Frontal cortex (tissue), 4 donors: ENCODE results near the gene FBRSL1. TPM values are rescaled to one million over a fixed set of nuclear protein-coding genes. Genes with fewer than 3 reads are reported as not detected.
"Not testable (repeated sequence)": the region's sequence is repeated elsewhere in the genome, so short reads cannot be mapped to it uniquely, and the experiment has no call there.

ENCODE experiments used
- DNase-seq, 2 donors: peaks; one replicate each; pipeline ENCODE4 v3.0.0; 2012; ENCODE audit warnings: low spot score in 2 of 2
- FAIRE-seq: peaks from 2 replicates; lab custom pipeline; 2012; peaks lifted over from hg19 to GRCh38; lab: Jason Lieb, UNC
- total RNA-seq: library from RNA; depleted of rRNA; stranded (reverse); fragments of >200 nt; gene quantifications from one replicate; pipeline ENCODE4 v1.2.3, GENCODE V29; 2014
- donor health status: control.
- donor health status: control.
- donor health status: control.

The FBRSL1 gene
- total RNA-seq, 1 donor from 2014 or later = 4.1 TPM

DNA sequence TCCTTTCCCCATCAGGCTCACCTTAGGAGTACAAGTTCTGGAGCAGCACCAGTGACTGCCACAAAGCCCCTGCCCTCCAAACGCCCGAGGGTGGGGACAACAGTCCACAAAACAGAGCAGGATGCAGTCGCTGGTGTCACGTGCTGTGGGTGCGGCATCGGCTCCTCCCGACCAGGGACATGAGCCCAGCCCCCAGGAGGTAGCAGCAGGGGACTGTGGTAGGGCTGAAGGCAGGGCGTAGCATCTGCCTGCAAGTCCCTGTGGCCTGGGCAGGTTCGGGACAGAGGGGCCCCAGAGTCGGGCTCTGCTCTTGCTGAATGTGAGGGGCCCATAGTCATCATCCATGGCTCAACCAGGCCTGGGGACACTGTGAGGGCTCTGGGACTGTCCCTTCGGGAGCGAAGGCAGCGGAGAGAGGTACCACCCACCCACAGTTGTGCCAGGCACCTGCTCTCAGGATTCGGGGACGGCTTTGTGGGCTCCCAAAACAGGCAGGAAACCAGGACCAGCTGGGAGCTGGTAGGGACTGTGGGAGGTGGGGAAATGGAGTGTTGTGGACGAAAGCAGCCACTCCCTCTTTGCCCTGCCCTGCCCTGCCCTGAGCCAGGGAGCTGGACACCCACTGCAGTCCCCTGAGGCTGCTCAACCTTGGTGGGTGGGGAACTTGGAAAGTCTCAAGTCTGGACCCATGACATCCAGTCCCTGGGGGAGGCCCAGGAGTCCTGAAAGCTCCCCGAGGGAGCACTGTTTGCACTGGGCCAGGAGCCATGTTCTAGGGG is 30.7 kb downstream of the FBRSL1 start:
- DNase-seq (no peak), FAIRE-seq (no peak)

DNA sequence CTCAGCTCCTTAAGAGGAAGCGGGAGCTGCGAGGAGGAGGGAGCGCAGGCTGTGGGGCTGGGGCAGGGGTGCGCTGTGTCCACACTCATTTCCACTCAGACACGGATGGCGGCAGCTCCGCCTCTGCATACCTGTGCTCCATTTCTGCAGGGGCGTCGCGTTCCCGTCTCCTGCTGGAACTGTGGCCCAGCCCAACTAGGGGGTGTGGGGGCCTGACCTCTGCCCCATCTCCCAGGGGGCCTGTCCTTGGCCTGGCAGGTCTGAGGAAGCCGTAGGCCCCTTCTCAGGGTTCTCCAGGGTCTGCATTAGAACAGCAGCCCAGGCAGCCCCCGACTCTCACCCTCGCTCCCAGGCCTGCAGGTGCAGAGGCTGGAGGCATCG is 31.2 kb downstream of the FBRSL1 start:
- no peak for FAIRE-seq
- DNase-seq = no peak

DNA sequence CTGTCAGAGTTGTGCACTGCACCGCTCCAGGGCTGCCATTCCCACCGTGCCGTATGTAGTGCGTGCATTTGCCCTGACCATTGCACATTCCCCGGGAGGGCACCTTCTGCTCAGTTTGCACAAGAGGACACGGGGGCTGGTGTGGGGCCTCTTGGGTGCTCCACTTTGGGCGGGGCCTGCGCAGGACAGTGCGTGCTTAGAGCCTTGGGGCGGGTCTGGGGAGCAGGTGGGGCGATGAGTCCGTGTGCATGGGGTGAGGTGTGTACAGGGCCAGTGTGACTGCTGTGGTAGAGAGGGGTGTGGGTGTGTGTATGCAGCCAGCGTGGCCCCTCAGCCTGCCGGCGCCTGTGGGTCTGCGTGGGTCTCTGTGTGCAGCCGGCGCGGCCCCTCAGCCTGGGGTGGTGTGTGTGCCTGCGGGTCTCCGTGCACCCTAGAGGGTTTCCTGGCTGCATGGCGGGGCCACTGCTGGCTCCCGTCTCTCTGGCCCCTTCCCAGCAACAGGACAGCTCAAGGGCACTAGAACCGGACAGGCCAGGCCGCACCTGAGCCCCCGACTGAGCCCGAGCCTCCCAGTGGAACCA is 31.9 kb downstream of the FBRSL1 start:
- no peak for FAIRE-seq
- DNase-seq = no peak

DNA sequence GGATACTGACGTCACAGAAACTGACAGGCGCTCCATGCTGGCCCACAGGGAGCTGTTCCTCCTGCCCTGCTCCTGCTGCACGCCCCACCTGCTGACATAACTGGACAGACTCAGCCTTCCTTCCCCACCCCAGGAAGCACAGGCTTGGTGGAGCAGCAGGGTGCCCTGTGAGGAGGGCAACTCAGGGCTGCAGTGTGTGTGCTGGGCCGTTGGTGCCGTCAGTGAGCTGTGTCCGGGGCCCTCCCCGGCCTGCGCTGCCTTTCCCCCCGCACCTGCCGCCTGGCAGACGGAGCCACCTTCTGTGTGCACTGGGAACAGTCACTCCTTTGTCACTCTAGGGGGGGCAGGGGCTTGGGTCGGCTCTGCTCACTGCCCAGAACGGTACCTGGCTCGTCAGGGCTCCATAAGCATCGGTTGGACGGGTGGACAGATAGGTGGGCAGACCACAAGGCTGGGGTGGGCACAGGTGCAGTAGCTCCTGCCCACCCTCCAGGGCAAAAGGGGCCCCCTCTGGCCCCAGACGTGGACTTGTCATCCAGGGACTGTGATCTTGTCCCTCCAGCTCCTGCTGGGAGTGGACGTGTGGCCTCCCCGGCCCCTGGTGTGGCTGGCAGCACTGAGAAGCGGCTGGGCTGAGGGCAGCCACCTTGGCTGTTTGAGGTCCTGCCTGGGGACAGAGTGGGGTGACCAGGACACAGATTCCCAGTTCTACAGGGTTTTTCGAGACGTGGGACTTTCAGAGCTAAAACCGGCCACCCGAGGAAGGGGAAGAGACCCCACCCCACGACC is 32.8 kb downstream of the FBRSL1 start:
- DNase-seq (no peak), FAIRE-seq (no peak)

DNA sequence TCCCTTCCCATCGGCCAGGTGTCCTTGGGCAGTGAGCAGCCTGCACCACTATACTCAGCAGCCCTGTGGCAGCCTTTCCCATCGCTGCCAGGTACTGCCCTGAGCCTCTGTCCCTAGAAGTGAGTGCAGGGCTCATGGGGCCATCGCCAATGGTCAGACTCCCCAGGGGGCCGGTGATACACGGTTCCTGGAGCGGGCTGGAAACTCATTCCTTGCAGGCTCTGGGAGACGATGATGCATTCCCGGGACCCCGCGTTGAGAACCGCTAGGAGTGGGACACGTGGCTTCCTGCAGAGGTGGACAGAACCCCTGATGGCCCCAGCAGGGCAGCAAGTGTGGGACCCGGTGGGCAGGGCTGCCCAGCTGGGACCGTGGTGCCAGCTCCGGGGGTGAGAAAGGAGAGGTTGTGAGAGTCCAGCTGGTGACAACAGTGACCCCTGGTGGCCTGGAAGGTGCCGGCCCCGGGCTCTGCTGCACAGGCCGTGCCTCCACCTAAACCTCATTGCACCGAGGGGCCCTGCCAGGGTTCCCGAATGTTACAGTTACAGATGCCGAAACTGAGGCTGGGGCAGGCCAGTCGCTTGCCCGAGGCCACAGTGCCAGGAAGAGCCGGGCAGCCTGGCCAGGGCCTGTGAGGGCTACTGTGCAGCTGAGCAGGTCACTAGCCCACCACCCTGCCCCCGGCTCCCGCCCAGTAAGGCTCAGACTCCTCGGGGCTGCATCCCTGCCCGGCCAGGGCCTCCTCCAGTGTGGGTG is 33.8 kb downstream of the FBRSL1 start:
- DNase-seq = peak; percentile 89 to 91
- no peak for FAIRE-seq

DNA sequence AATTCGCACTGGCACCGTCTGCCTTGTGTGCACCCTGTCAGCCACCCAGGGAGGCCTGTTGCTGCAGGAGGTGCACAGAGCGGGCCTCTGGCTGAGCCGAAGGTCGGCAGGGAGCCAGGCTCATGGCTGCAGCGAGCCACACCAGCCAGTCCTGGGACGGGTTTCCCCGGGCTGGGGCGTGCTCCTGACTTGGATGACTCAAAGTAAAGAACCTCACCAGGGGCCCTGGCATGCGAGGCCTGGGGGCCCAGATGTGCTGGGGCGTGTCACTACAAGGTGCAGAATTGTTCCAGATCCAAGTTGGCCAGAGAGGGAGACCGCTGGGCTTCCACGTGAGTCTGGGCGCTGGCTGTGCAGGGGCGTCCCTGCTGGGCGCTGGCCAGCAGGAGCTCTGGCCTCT is 34.5 kb downstream of the FBRSL1 start:
- DNase-seq = no peak
- FAIRE-seq = no peak

DNA sequence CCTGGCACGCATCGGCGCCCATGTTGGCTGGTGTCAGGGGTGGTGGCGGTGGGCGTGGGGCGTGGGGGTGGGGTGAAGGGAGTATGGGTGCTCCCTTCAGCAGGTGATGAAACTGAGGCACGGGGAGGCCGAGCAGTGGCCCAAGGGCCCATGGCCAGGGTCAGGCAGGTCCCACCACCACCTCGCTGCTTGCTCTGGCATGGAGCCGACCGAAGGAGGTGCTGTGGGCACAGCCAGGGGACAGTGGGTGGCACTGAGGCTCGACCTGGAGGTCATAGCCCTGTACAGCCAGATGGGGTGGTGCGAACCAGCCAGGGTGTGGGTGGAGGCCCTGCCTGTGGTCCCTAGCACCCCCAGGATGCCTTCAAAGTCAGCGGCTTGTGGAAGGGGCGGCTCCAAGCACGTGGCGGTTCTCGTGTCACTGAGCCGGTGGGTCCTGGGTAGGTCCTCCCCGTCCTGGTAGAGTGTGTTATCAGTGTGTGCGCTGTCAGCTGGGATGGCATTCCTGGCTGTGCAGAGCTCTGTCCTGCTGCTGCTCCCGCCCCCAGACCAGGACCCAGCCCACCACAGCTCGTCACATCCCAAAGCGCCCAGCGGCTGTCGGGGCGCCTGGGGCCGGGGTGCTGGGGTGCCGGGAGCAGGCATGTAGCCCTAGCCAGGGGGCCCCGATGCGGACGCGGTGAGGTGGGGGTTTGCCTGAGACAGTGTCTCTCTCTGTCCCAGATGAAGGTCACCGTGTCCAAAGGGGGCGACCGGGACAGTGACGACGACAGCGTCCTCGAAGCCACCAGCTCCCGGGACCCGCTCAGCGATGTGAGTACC is 35.3 kb downstream of the FBRSL1 start:
- no peak for DNase-seq

DNA sequence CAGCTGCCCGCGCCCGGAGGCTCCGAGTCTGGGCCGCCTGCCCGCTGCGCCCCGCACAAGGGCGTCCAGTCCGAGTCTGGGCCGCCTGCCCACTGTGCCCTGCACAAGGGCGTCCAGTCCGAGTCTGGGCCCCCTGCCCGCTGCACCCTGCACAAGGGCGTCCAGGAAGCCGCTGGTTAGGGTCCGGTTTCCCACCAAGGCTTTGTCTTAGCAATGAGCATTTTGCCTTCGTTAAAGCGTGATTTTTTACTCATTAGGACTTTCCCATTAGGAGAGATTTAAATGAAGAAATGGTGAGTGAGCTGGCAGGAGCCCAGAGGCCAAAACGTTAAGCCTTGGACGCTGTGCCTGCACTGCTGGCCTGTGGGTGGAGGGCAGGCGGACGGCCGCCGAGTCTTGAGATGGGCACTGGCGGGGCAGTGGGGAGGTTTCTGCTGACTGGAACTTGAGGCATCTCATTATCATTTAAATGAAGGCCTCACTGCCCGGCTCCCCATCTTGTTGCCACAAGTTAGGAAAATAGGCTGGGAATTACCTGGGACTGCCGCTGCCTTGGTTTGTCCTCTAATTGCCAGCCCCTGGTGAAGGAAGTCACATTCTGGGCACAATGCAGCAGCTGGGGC is 36.0 kb downstream of the FBRSL1 start:
- DNase-seq (peak; percentile 78 to 87), FAIRE-seq (no peak)

More for the DNA sequence above, 35.3 kb downstream of the FBRSL1 start:
- no peak for FAIRE-seq

DNA sequence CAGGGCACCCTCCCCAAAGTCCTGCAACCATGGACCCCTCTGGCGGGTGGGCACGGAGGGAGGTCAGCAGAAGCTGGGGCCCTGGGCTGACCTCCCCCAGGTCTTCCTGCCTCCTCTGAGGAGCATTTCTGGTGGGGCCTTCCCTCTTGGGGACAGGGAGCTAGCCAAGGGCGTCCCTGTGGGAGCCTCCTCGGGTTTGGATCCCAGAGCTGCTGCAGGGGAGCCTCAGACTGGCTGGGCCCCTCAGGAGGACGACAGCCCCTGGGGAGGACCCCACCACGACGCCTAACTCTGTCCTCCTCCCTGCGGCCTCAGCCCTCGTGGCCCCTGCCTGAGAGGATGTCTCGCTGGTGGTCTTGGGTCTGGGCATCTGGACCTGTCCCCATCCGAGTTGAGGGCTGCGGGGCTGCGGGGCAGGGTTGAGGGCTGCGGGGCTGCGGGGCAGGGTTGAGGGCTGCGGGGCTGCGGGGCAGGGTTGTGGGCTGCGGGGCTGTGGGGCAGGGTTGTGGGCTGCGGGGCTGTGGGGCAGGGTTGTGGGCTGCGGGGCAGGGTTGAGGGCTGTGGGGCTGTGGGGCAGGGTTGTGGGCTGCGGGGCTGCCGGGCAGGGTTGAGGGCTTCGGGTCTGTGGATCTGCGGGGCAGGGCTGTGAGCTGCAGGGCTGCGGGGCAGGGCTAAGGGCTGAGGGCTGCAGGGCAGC is 37.4 kb downstream of the FBRSL1 start:
- FAIRE-seq = no peak
- DNase-seq = no peak

DNA sequence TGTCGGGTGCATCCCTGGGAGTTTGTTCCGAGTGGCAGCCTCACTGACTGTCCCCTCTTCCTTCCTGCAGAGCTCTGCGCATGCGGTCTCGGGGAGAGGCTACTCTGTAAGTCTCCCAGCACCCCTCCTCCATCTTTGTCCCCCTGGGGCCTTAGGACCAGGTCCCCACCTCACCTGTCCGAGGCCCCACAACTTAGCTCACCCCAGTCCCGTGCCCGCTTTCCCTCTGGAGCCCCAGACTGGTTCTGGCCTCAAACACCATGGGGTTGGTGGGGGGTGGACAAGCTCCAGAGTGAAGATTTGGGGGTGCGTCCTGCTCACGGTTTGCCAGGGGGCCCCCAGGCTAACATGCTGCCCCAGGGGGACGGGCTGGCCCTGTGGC is 37.9 kb downstream of the FBRSL1 start:
- FAIRE-seq (no peak), DNase-seq (no peak)

DNA sequence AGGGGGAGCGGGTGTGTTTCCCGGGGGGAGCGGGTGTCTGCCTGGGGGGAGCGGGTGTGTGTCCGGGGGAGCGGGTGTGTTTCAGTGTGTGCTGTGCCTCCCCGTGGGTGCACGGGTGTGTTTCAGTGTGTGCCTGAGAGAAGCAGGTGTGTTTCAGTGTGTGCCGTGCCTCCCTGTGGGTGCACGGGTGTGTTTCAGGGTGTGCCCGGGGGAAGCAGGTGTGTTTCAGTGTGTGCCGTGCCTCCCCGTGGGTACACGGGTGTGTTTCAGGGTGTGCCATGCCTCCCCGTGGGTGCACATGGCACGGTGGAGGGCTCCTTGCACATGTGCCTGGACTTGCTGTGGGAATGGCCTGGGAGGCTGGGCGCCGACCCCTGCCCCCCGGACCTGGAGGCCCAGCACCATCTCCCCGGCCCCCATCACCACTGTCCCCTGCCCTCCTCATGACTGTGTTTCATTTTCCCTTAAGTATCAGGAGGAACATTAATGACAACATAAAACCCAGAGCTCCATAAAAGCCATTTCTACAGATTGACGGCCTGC is 38.7 kb downstream of the FBRSL1 start:
- no peak for FAIRE-seq
- DNase-seq = no peak

DNA sequence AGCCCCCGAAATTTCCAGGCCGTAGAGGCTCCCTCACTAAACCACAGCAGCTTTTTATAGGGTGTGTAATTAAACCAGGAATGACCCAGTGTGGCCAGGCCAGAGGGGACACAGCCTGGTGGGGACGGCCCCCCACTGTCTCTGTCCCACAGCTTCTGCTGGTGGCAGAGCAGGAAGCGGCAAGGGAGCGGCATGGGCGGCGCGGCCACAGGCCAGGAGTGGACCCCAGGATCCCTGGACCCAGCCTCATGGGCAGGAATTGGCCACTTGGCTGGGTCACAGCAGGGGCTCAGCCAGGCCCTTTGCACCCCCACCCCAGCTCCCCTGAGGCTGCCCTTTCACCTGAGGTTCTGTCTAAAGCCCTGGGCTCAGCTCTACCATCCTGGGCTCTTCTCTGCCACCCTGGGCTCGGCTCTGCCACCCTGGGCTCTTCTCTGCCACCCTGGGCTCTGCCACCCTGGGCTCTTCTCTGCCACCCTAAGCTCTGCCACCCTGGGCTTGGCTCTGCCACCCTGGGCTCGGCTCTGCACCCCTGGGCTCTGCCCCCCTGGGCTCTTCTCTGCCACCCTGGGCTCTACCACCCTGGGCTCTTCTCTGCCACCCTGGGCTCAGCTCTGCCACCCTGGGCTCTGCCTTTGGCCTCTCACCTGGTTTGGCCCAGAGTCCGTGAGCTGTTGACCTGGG is 39.3 kb downstream of the FBRSL1 start:
- no peak for DNase-seq
- no peak for FAIRE-seq

DNA sequence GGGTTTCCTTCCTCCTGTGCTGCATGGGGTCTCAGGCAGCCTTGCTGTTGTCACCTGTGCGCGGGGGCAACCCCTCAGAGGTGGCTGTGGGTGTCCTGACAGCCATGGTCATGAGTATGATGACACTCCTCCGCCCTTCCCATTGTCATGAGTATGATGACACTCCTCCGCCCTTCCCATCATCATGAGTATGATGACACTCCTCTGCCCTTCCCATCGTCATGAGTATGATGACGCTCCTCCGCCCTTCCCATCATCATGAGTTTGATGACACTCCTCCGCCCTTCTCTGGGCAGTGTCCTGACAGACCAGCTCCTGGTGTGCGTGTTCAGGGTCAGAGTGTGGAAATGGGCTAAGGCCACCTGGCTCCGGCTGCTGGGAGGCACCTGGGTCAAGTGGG is 40.0 kb downstream of the FBRSL1 start:
- no peak for FAIRE-seq
- DNase-seq = no peak

DNA sequence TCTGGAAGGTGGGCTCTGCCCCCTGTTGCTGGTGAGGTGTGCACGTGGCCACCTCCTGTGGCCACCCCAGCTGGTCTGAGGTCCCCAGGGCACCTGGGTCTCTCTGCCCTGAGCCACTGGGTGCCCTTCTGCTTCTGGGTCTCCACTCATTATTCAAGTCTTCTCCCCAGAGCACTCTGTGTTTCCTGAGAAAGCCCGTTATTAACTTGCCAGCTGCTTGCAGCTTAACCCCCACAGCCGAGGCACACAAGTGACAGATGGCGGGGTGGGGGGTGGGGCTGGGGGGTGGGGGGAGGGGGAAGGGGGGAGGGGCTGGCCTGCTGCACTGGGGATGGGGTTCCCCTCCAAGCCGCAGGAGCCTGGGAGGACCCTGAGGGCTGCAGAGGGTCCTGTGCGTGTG is 40.5 kb downstream of the FBRSL1 start:
- DNase-seq (no peak), FAIRE-seq (no peak)

DNA sequence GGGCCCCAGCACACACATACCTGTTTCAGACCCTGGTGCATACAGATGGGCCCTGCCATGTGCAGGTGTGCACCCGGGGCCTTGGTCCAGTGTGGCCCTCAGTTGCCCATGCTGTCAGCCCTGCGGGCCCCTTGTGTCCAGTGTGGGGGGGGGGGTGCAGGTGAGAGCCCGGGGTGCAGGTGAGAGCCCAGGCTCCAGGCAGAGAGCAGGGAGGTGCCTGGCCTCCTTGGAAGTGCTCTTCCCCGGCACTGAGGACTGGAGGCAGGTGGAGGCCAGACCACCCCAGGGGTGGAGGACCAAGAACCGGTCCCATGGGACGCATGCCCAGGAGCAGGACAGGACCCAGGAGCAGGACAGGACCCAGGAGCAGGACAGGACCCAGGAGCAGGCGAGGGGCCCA is 40.9 kb downstream of the FBRSL1 start:
- no peak for DNase-seq

DNA sequence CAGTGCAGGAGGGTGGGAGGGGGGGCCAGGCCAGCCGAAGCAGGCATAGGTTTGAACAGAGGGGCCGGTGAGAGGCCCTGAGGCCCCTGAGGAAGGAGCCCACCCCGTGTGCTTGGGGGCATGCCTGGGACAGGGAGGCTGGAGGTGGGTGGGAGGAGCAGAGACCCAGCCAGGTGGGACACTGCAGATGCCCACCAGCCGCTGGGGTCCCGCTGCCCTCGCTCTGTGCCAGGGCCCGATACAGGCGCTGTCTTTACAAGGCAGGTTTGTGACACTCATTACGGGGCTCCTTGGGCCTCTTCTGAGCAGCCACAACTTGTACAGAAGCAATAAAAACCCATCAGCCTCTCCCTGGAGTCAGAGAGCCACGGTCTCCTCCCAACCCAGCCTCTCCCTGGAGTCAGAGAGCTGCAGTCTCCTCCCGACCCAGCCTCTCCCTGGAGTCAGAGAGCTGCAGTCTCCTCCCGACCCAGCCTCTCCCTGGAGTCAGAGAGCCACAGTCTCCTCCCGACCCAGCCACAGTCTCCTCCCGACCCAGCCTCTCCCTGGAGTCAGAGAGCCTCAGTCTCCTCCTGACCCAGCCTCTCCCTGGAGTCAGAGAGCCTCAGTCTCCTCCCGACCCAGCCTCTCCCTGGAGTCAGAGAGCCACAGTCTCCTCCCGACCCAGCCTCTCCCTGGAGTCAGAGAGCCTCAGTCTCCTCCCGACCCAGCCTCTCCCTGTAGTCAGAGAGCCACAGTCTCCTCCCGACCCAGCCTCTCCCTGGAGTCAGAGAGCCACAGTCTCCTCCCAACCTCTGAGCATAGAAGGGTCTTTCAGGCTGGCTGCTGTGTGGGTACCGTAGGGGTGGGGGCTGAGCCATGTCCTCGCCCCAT is 43.0 kb downstream of the FBRSL1 start:
- FAIRE-seq, DNase-seq: not testable (repeated sequence)

More for the DNA sequence above, 40.9 kb downstream of the FBRSL1 start:
- no peak for FAIRE-seq

DNA sequence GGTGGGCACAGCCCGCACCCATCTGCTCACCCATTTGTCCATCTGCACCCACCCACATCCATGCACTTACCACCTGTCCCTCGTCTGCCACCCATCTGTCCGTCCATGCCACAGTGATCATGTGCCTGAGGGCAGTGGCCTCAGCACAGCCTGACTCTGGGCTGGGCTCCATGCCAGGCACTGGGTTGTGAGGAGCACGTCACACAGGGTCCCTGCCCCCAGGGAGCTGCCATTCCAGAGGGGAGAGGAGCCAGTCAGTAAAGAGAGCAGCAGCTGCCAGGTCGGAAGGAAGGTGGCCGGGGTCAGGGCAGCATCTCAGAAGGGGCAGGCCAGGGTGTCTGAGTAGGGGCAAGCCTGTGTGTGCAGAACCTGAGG is 43.6 kb downstream of the FBRSL1 start:
- DNase-seq (no peak), FAIRE-seq (no peak)
